ENCODE measurements around the gene PCBP3.

Gene PCBP3

DNA sequence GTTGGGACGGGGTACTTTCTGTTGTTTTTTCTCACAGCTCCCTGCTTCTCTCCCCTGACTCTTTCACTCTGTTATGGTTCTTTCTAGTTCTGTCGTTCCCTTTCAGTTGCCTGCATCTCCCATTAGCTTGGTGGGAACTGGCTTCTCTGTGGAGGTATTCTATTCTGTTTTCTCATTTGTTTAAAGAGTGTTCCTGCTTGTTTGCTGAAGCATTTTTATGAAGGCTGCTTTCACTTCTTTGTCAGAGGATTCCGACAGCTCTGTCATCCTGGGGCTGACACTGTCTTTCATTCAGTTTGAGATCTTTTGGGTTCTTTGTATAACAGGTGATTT lies 242.0 kb downstream of the PCBP3 start:
- TF ChIP-seq, protein P1, sequence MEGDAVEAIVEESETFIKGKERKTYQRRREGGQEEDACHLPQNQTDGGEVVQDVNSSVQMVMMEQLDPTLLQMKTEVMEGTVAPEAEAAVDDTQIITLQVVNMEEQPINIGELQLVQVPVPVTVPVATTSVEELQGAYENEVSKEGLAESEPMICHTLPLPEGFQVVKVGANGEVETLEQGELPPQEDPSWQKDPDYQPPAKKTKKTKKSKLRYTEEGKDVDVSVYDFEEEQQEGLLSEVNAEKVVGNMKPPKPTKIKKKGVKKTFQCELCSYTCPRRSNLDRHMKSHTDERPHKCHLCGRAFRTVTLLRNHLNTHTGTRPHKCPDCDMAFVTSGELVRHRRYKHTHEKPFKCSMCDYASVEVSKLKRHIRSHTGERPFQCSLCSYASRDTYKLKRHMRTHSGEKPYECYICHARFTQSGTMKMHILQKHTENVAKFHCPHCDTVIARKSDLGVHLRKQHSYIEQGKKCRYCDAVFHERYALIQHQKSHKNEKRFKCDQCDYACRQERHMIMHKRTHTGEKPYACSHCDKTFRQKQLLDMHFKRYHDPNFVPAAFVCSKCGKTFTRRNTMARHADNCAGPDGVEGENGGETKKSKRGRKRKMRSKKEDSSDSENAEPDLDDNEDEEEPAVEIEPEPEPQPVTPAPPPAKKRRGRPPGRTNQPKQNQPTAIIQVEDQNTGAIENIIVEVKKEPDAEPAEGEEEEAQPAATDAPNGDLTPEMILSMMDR (IDR thresholded peaks at IDR 0.05): no peak

DNA sequence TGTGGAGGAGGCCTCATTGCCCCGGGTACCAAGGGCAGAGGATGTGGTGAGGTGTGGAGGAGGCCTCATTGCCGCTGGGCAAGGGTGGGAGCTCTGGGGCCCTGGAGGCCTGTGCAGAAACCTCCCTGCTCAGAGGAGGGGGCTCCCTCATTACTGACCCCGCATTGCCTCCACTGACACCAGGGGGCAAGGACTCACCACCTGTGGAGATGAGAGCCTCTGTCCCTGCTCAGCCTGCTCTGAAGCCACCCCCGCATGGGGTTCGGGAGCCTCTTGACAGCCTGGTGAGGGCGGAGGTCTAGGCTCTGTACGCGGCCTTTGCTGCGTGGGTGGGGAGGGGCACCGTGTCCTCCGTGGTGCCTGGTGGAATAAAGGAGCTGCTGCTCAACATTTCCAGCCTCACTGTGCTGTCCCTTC lies 243.1 kb downstream of the PCBP3 start:
- TF ChIP-seq, protein P1 (IDR thresholded peaks at IDR 0.05): no peak

DNA sequence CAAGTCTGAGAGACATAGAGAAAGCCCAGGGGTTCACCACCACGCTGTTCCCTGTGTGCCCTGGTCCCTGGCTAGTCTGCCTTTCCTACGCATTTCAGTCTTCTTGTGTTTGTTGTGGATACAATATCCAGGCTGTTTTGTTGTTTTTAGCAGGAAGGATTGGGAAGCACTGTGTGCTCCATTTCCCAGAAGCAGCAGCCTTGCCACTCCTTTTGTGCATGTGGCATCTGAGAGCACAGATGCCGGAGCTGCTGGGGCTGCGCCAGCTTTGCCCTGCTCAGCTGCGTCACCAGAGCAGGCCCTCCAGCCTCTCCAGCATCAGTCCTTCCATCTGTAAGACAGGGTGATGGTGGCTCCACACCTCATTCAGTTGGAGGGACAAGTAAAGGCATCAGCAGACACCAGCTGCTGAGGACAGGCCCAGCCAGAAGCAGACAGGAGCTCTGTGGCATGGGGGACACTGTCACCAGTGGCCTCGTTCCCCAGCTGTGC lies 243.6 kb downstream of the PCBP3 start:
- TF ChIP-seq, protein P1 (IDR thresholded peaks at IDR 0.05): no peak

DNA sequence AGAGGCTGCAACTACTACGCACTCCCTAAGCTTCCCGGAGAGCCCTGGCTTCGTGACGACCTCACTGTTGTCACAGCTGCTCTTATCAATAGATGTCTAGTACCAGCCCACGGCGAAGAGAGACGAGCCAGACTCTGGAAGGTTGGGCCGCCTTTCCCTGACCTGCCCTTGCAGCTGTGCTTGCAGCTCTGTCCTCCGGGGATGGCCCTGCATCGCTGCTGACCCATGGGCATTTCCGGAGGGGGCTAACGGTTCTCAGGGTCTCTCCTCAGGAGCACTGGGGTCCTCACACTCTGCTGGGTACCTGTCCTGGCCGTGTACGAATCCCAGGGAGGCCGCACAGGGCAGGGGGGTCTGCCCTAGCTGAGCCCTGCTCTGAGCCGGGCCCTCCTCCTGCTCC lies 244.3 kb downstream of the PCBP3 start:
- TF ChIP-seq, protein P1 (IDR thresholded peaks at IDR 0.05): no peak

DNA sequence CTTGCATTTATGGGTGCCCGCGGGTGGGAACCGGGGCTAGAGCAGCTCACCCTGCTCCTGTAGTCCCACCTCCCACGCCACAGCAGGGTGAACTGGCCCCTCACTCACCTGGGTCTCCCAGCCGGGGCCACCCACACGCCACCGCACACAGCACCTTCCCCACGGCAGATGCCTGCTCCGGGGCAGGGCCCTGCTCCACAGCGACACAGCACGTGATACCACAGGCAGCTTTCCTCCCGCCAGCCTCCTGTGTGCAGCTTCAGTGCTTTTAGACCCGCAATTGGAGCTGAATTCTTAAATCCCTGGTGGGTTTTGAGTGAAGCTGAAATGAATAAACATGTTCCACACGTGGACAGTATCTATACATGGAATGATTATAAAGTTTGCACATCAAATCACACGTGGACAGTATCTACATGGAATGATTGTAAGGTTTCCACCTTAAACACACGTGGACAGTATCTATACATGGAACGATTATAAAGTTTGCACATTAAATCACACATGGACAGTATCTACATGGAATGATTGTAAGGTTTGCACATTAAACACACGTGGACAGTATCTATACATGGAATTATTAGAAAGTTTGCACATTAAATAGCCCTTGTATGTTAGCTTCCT lies 245.0 kb downstream of the PCBP3 start:
- TF ChIP-seq, protein P1 (IDR thresholded peaks at IDR 0.05): no peak

DNA sequence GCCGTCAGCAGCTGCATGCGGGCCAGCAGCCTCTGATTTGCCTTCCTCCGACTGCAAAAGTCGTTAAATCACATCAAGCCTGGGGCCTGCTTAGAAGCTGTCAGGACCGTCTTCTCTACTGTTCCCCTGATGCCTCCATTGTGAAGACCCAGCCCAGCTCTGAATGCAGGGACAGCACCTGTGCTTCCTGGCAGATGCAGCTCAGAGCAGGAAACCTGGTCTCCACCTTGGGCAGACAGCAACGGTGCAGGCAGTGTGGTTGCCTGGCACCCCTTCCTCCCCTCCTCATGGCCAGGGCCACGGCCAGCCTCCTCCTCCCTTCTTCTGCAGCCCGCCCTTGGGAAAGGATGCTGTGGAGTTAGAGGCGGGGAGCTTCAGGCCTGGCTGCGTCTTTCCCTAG lies 245.7 kb downstream of the PCBP3 start:
- TF ChIP-seq, protein P1 (IDR thresholded peaks at IDR 0.05): no peak

DNA sequence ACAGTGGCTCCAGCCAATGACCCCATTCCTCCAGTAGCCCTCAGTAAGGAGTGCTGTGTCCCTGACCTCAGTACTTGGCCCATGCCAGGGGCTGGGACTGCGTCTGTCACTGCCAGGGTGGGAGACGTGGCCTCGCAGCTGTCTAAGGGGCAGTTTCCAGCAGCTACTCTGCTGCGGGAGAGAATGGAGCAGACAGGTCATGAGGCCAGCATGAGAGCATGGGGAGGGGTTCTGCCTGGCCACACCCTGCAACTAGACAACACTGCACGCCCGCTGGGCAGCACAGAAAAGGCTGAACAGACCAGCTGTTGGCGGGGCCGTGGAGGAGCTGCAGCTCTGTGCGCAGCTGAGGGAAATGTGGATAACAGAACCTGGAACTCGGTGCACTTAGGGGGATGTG lies 246.4 kb downstream of the PCBP3 start:
- TF ChIP-seq, protein P1 (IDR thresholded peaks at IDR 0.05): no peak

Measured in LNCAP (cell line).